ENCODE measurements around the gene CFDP1.

DNA sequence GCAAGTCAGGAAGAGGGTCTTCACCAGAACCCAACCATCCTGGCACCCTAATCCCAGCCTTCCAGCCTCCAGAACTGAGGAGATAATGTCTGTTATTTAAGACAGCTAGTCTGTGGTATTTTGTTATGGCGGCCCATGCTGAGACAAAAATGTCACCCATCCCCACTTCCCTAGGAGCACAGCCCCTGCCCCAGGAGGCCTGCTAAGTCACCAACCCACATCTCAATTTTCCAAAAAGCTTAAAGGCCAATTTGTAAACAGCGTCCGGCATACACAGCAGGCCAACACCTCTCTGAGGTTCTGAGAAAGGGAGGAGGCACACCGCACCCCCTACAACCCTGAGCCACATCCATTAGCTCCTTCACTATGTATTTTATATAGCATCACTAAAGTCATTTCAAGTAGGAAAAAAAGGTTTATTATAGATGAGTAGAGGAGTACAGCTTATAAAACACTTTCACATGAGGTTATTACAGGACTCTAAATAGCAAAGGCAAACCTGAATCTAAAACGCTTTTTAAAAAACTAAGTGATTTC lies 24.2 kb upstream of the CFDP1 start:
- no peak for TF ChIP-seq EZH2 (IDR thresholded peaks at IDR 0.05; ENCODE audit: low read length, unreplicated experiment)
- TF ChIP-seq, protein P1, sequence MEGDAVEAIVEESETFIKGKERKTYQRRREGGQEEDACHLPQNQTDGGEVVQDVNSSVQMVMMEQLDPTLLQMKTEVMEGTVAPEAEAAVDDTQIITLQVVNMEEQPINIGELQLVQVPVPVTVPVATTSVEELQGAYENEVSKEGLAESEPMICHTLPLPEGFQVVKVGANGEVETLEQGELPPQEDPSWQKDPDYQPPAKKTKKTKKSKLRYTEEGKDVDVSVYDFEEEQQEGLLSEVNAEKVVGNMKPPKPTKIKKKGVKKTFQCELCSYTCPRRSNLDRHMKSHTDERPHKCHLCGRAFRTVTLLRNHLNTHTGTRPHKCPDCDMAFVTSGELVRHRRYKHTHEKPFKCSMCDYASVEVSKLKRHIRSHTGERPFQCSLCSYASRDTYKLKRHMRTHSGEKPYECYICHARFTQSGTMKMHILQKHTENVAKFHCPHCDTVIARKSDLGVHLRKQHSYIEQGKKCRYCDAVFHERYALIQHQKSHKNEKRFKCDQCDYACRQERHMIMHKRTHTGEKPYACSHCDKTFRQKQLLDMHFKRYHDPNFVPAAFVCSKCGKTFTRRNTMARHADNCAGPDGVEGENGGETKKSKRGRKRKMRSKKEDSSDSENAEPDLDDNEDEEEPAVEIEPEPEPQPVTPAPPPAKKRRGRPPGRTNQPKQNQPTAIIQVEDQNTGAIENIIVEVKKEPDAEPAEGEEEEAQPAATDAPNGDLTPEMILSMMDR (conservative IDR thresholded peaks at IDR 0.05; ENCODE audit: low read depth, low read length), result no peak
- TF ChIP-seq EZH2phosphoT487 (IDR thresholded peaks at IDR 0.05; ENCODE audit: borderline replicate concordance, low read length), result no peak

Data from PC-3 (cell line).